Stimulated activated CD4-positive, alpha-beta T cell treated with anti-CD3 and anti-CD28 coated beads, Interleukin-4, amount 100 ng/mL, for 24 hours (primary cell): Measurements from ENCODE around the gene PKD2.
"Not testable (repeated sequence)": the region's sequence is repeated elsewhere in the genome, so short reads cannot be mapped to it uniquely, and the experiment has no call there.

Experiments
- DNase-seq: peaks from one replicate; pipeline ENCODE4 v3.0.0-alpha.2; 2020

The PKD2 gene

GRCh38 chr4:88078579-88078978 lies 71.1 kb downstream of the PKD2 start:
- DNase-seq = no peak

GRCh38 chr4:88080626-88081025 lies 73.2 kb downstream of the PKD2 start:
- DNase-seq = no peak

GRCh38 chr4:88087004-88087403 lies 79.6 kb downstream of the PKD2 start:
- no peak for DNase-seq

GRCh38 chr4:88090898-88091297 lies 83.5 kb downstream of the PKD2 start:
- DNase-seq = no peak

GRCh38 chr4:88091378-88091777 lies 83.9 kb downstream of the PKD2 start:
- DNase-seq = no peak

- no peak for DNase-seq
These were observed 86.4 kb downstream of the PKD2 start for GRCh38 chr4:88093874-88094273.

GRCh38 chr4:88097301-88097700 lies 89.9 kb downstream of the PKD2 start:
- no peak for DNase-seq

- DNase-seq = no peak
These were observed 90.3 kb downstream of the PKD2 start for GRCh38 chr4:88097781-88098180.

GRCh38 chr4:88098993-88099752 lies 91.7 kb downstream of the PKD2 start:
- DNase-seq = no peak

GRCh38 chr4:88101165-88101564 lies 93.7 kb downstream of the PKD2 start:
- DNase-seq = no peak

GRCh38 chr4:88102026-88102425 lies 94.6 kb downstream of the PKD2 start:
- no peak for DNase-seq

GRCh38 chr4:88104902-88105610 lies 97.6 kb downstream of the PKD2 start:
- no peak for DNase-seq

GRCh38 chr4:88106205-88106604 lies 98.8 kb downstream of the PKD2 start:
- no peak for DNase-seq

- DNase-seq = no peak
These were observed 100.1 kb downstream of the PKD2 start for GRCh38 chr4:88107406-88108107.

GRCh38 chr4:88108108-88108465 lies 100.7 kb downstream of the PKD2 start:
- not testable (repeated sequence) for DNase-seq

GRCh38 chr4:88108747-88109122 lies 101.3 kb downstream of the PKD2 start:
- DNase-seq = no peak

- no peak for DNase-seq
These were observed 101.9 kb downstream of the PKD2 start for GRCh38 chr4:88109123-88109881.

- DNase-seq = no peak
These were observed 103.4 kb downstream of the PKD2 start for GRCh38 chr4:88110826-88111225.

- no peak for DNase-seq
These were observed 105.4 kb downstream of the PKD2 start for GRCh38 chr4:88112856-88113255.

- no peak for DNase-seq
These were observed 108.2 kb downstream of the PKD2 start for GRCh38 chr4:88115587-88115986.

- no peak for DNase-seq
These were observed 112.5 kb downstream of the PKD2 start for GRCh38 chr4:88119943-88120342.

GRCh38 chr4:88122260-88122659 lies 114.8 kb downstream of the PKD2 start:
- DNase-seq = not testable (repeated sequence)
